ENCODE results near the gene RPL13.

DNA sequence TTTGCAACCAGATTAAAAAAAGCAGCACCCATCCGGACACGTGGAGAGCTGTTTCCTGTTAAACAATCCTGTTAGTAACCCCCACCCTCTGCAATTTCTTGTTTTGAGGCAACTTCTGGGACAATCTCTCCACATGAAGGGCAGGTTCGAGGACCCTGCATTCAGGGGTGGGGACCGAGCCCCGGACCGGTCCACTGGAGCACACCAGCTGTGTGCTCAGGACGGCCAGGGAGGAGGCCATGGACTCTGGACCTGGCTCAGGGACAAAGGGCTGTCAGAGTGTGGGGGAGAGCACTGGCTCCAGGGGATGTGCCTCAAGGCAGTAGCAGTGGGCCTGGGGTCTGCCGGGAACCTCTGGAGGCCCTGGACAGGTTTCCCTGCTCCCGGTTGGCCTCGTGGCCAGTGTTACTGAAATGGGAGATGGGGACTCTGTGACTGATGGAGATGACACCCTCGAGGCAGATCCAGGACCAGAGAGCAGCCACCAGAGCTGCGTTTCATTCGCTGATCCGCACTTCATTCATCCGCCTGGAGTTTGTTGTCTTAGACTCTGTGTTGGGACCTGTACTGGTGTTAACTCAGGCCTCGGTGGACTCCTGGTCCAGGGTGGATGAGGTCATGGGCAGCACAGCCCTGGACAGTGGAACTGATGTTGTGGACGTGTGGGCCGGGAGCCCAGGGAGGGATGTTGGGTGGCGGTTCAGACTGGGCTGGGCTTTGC is 12.2 kb downstream of the RPL13 start:
- TF ChIP-seq, protein P1, sequence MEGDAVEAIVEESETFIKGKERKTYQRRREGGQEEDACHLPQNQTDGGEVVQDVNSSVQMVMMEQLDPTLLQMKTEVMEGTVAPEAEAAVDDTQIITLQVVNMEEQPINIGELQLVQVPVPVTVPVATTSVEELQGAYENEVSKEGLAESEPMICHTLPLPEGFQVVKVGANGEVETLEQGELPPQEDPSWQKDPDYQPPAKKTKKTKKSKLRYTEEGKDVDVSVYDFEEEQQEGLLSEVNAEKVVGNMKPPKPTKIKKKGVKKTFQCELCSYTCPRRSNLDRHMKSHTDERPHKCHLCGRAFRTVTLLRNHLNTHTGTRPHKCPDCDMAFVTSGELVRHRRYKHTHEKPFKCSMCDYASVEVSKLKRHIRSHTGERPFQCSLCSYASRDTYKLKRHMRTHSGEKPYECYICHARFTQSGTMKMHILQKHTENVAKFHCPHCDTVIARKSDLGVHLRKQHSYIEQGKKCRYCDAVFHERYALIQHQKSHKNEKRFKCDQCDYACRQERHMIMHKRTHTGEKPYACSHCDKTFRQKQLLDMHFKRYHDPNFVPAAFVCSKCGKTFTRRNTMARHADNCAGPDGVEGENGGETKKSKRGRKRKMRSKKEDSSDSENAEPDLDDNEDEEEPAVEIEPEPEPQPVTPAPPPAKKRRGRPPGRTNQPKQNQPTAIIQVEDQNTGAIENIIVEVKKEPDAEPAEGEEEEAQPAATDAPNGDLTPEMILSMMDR (IDR thresholded peaks at IDR 0.05 in 8 of 11, conservative IDR thresholded peaks at IDR 0.05 in 3 of 11), result no peak
- no peak for TF ChIP-seq POLR2A (IDR thresholded peaks at IDR 0.05)
